GM12892 (cell line): ENCODE results near the gene CCDC149.

Experiments
- POLR2A ChIP-seq: IDR thresholded peaks from 2 replicates; pipeline ENCODE4 v1.6.1; 2011; ENCODE audit warnings: low read depth, low read length, control low read depth
- POLR2AphosphoS5 ChIP-seq: IDR thresholded peaks from 2 replicates; pipeline ENCODE4 v1.6.1; 2011; ENCODE audit warnings: low read depth, low read length, control low read depth

- TF ChIP-seq POLR2A = no peak
- no peak for TF ChIP-seq POLR2AphosphoS5
Measured at GRCh38 chr4:24910499-24910898, 2.3 kb downstream of the CCDC149 start.
